ENCODE results near the gene ADAMTS2.
A peak's percentile ranks its signal among the peaks of the same experiment; 100 is the strongest.

ADAMTS2 gene

GRCh38 chr5:179376701-179377420 is 31.6 kb upstream of the ADAMTS2 start:
- no peak overlapping the region for H2AFZ ChIP-seq (ENCODE audit: low read depth, low read length)
- 88% methylated on average over 17 of the region's 19 CpGs for WGBS
- no peaks in the 10 kb centered on the region for H3K4me1 ChIP-seq (ENCODE audit: control insufficient read depth, insufficient read depth, low read depth, low read length)
- no peak overlapping the region for H3K9ac ChIP-seq (ENCODE audit: low read length)
- peak overlapping the region in 1 of 2 experiments; percentile 26 for H3K4ac ChIP-seq (ENCODE audit: low read depth in 1 of 2, low read length in 2 of 2)
- no peaks in the 10 kb centered on the region for H3K36me3 ChIP-seq (ENCODE audit: control insufficient read depth in 1 of 2, insufficient read depth in 2 of 2, low read depth in 1 of 2, low read length in 2 of 2)
- H3K18ac ChIP-seq (ENCODE audit: low read depth in 1 of 2, low read length in 2 of 2), result peak overlapping the region in 1 of 2 experiments; percentile 75
- no peak overlapping the region for H3K4me3 ChIP-seq (ENCODE audit: insufficient read depth in 1 of 2, low read depth in 1 of 2, low read length in 2 of 2)
- no peaks in the 10 kb centered on the region for H3K9me3 ChIP-seq (ENCODE audit: control insufficient read depth, low read length)
- H3K14ac ChIP-seq (ENCODE audit: low read length in 2 of 2), result peak overlapping the region in 1 of 2 experiments; percentile 55
- H2BK12ac ChIP-seq (ENCODE audit: low read length in 2 of 2), result peak overlapping the region; percentile 19 to 46
- H3K4me2 ChIP-seq (ENCODE audit: low read length, poor library complexity, severe bottlenecking), result no peak overlapping the region
- H3K23ac ChIP-seq (ENCODE audit: low read length in 2 of 2), result no peak overlapping the region
- peak overlapping the region; percentile 47 for H4K91ac ChIP-seq (ENCODE audit: low read length)
- H2AK5ac ChIP-seq (ENCODE audit: low read length, severe bottlenecking), result no peak overlapping the region
- no peak overlapping the region for H4K8ac ChIP-seq (ENCODE audit: low read length)
- H2BK5ac ChIP-seq (ENCODE audit: low read depth, low read length, poor library complexity, severe bottlenecking), result no peak overlapping the region
- H3K27me3 ChIP-seq (ENCODE audit: control insufficient read depth in 1 of 2, insufficient read depth in 1 of 2, low read length in 2 of 2), result no peaks in the 10 kb centered on the region
- H2BK15ac ChIP-seq (ENCODE audit: low read depth, poor library complexity, severe bottlenecking), result no peak overlapping the region
- no peak overlapping the region for H2BK120ac ChIP-seq (ENCODE audit: low read depth, low read length)
- DNase-seq, result no peak
- H3K27ac ChIP-seq (ENCODE audit: low read length, poor library complexity, severe bottlenecking), result no peak overlapping the region
- no peaks in the 10 kb centered on the region for H3K79me1 ChIP-seq (replicated peaks; ENCODE audit: low read length, poor library complexity, severe bottlenecking)

GRCh38 chr5:179375831-179376365 is 30.6 kb upstream of the ADAMTS2 start:
- no peak for DNase-seq
- no peak overlapping the region for H2BK5ac ChIP-seq (ENCODE audit: low read depth, low read length, poor library complexity, severe bottlenecking)
- no peak overlapping the region for H2AFZ ChIP-seq (ENCODE audit: low read depth, low read length)
- no peak overlapping the region for H3K27ac ChIP-seq (ENCODE audit: low read length, poor library complexity, severe bottlenecking)
- no peak overlapping the region for H2BK120ac ChIP-seq (ENCODE audit: low read depth, low read length)
- 80% methylated on average over 1 of the region's 2 CpGs for WGBS
- H3K14ac ChIP-seq (ENCODE audit: low read length in 2 of 2), result no peak overlapping the region
- H3K36me3 ChIP-seq (ENCODE audit: control insufficient read depth in 1 of 2, insufficient read depth in 2 of 2, low read depth in 1 of 2, low read length in 2 of 2), result no peaks in the 10 kb centered on the region
- H3K4me1 ChIP-seq (ENCODE audit: control insufficient read depth, insufficient read depth, low read depth, low read length), result no peaks in the 10 kb centered on the region
- peaks cover 0 to under 1% of the 10 kb centered on the region in 2 experiments for H3K27me3 ChIP-seq (ENCODE audit: control insufficient read depth in 1 of 2, insufficient read depth in 1 of 2, low read length in 2 of 2)
- H3K4ac ChIP-seq (ENCODE audit: low read depth in 1 of 2, low read length in 2 of 2), result no peak overlapping the region
- no peak overlapping the region for H4K8ac ChIP-seq (ENCODE audit: low read length)
- no peak overlapping the region for H2BK12ac ChIP-seq (ENCODE audit: low read length in 2 of 2)
- H3K79me1 ChIP-seq (replicated peaks; ENCODE audit: low read length, poor library complexity, severe bottlenecking), result no peaks in the 10 kb centered on the region
- H3K4me3 ChIP-seq (ENCODE audit: insufficient read depth in 1 of 2, low read depth in 1 of 2, low read length in 2 of 2), result no peak overlapping the region
- no peak overlapping the region for H2BK15ac ChIP-seq (ENCODE audit: low read depth, poor library complexity, severe bottlenecking)
- no peak overlapping the region for H4K91ac ChIP-seq (ENCODE audit: low read length)
- H3K9me3 ChIP-seq (ENCODE audit: control insufficient read depth, low read length), result no peaks in the 10 kb centered on the region
- no peak overlapping the region for H2AK5ac ChIP-seq (ENCODE audit: low read length, severe bottlenecking)
- no peak overlapping the region for H3K23ac ChIP-seq (ENCODE audit: low read length in 2 of 2)
- H3K4me2 ChIP-seq (ENCODE audit: low read length, poor library complexity, severe bottlenecking), result no peak overlapping the region
- H3K18ac ChIP-seq (ENCODE audit: low read depth in 1 of 2, low read length in 2 of 2), result no peak overlapping the region
- H3K9ac ChIP-seq (ENCODE audit: low read length), result no peak overlapping the region

- Histone ChIP-seq H4K91ac (ENCODE audit: low read length) (no peak overlapping the region), H3K23ac (ENCODE audit: low read length in 2 of 2) (no peak overlapping the region), H2BK15ac (ENCODE audit: low read depth, poor library complexity, severe bottlenecking) (no peak overlapping the region), H4K8ac (ENCODE audit: low read length) (no peak overlapping the region), H3K4me2 (ENCODE audit: low read length, poor library complexity, severe bottlenecking) (no peak overlapping the region), H2BK5ac (ENCODE audit: low read depth, low read length, poor library complexity, severe bottlenecking) (no peak overlapping the region), H3K14ac (ENCODE audit: low read length in 2 of 2) (no peak overlapping the region), H3K4ac (ENCODE audit: low read depth in 1 of 2, low read length in 2 of 2) (no peak overlapping the region), H3K79me1 (replicated peaks; ENCODE audit: low read length, poor library complexity, severe bottlenecking) (no peaks in the 10 kb centered on the region), H2AFZ (ENCODE audit: low read depth, low read length) (no peak overlapping the region), H3K9me3 (ENCODE audit: control insufficient read depth, low read length) (no peaks in the 10 kb centered on the region), H2BK120ac (ENCODE audit: low read depth, low read length) (no peak overlapping the region), H3K4me1 (ENCODE audit: control insufficient read depth, insufficient read depth, low read depth, low read length) (no peaks in the 10 kb centered on the region), H3K9ac (ENCODE audit: low read length) (no peak overlapping the region), H2BK12ac (ENCODE audit: low read length in 2 of 2) (no peak overlapping the region), H3K36me3 (ENCODE audit: control insufficient read depth in 1 of 2, insufficient read depth in 2 of 2, low read depth in 1 of 2, low read length in 2 of 2) (no peaks in the 10 kb centered on the region), H3K27ac (ENCODE audit: low read length, poor library complexity, severe bottlenecking) (no peak overlapping the region), H3K4me3 (ENCODE audit: insufficient read depth in 1 of 2, low read depth in 1 of 2, low read length in 2 of 2) (no peak overlapping the region), H3K27me3 (ENCODE audit: control insufficient read depth in 1 of 2, insufficient read depth in 1 of 2, low read length in 2 of 2) (peaks cover 0 to 6% of the 10 kb centered on the region in 2 experiments), H2AK5ac (ENCODE audit: low read length, severe bottlenecking) (no peak overlapping the region), H3K18ac (ENCODE audit: low read depth in 1 of 2, low read length in 2 of 2) (no peak overlapping the region)
- 94% methylated on average over 3 of the region's 3 CpGs for WGBS
- no peak for DNase-seq
Measured at GRCh38 chr5:179375236-179375685, 30.0 kb upstream of the ADAMTS2 start.

GRCh38 chr5:179374506-179375235 is 29.4 kb upstream of the ADAMTS2 start:
- no peak for DNase-seq
- WGBS, result 91% methylated on average over 31 of the region's 31 CpGs

More at GRCh38 chr5:179374506-179375235, 29.4 kb upstream of the ADAMTS2 start:
- H3K9ac ChIP-seq (ENCODE audit: low read length), result no peak overlapping the region
- H2AK5ac ChIP-seq (ENCODE audit: low read length, severe bottlenecking), result no peak overlapping the region
- no peak overlapping the region for H3K4me3 ChIP-seq (ENCODE audit: insufficient read depth in 1 of 2, low read depth in 1 of 2, low read length in 2 of 2)
- H3K79me1 ChIP-seq (replicated peaks; ENCODE audit: low read length, poor library complexity, severe bottlenecking), result no peaks in the 10 kb centered on the region
- H3K14ac ChIP-seq (ENCODE audit: low read length in 2 of 2), result no peak overlapping the region
- no peak overlapping the region for H3K27ac ChIP-seq (ENCODE audit: low read length, poor library complexity, severe bottlenecking)
- H3K36me3 ChIP-seq (ENCODE audit: control insufficient read depth in 1 of 2, insufficient read depth in 2 of 2, low read depth in 1 of 2, low read length in 2 of 2), result no peaks in the 10 kb centered on the region
- no peak overlapping the region for H2BK12ac ChIP-seq (ENCODE audit: low read length in 2 of 2)
- H3K18ac ChIP-seq (ENCODE audit: low read depth in 1 of 2, low read length in 2 of 2), result no peak overlapping the region
- no peak overlapping the region for H2BK5ac ChIP-seq (ENCODE audit: low read depth, low read length, poor library complexity, severe bottlenecking)
- H4K91ac ChIP-seq (ENCODE audit: low read length), result peak overlapping the region; percentile 83
- H4K8ac ChIP-seq (ENCODE audit: low read length), result no peak overlapping the region
- peaks cover 0 to 6% of the 10 kb centered on the region in 2 experiments for H3K27me3 ChIP-seq (ENCODE audit: control insufficient read depth in 1 of 2, insufficient read depth in 1 of 2, low read length in 2 of 2)
- no peak overlapping the region for H2BK120ac ChIP-seq (ENCODE audit: low read depth, low read length)
- no peak overlapping the region for H2BK15ac ChIP-seq (ENCODE audit: low read depth, poor library complexity, severe bottlenecking)
- H3K9me3 ChIP-seq (ENCODE audit: control insufficient read depth, low read length), result no peaks in the 10 kb centered on the region
- no peak overlapping the region for H2AFZ ChIP-seq (ENCODE audit: low read depth, low read length)
- H3K23ac ChIP-seq (ENCODE audit: low read length in 2 of 2), result no peak overlapping the region
- H3K4me2 ChIP-seq (ENCODE audit: low read length, poor library complexity, severe bottlenecking), result no peak overlapping the region
- H3K4me1 ChIP-seq (ENCODE audit: control insufficient read depth, insufficient read depth, low read depth, low read length), result no peaks in the 10 kb centered on the region
- H3K4ac ChIP-seq (ENCODE audit: low read depth in 1 of 2, low read length in 2 of 2), result no peak overlapping the region
